ENCODE measurements around the gene POLR1D.

POLR1D gene

GRCh38 chr13:27644302-27644701 is 22.6 kb downstream of the POLR1D start:
- Histone ChIP-seq H3K36me3 (ENCODE audit: insufficient read depth, low read length) (peaks cover 36% of the 10 kb centered on the region), H3K79me2 (ENCODE audit: insufficient read depth, low read length) (peaks cover 40% of the 10 kb centered on the region), H3K9ac (ENCODE audit: low read length) (no peak overlapping the region)

GRCh38 chr13:27650312-27650711 is 28.6 kb downstream of the POLR1D start:
- H2AFZ ChIP-seq (ENCODE audit: low read length) = no peak overlapping the region
- H3K27ac ChIP-seq (ENCODE audit: low read depth, low read length, poor library complexity, severe bottlenecking) = no peak overlapping the region
- H3K79me2 ChIP-seq (ENCODE audit: insufficient read depth, low read length) = peaks cover 18% of the 10 kb centered on the region
- no peak overlapping the region for H3K4me3 ChIP-seq (ENCODE audit: low read depth, low read length, poor library complexity, severe bottlenecking)
- no peaks in the 10 kb centered on the region for H3K9me2 ChIP-seq (ENCODE audit: low read depth, low read length)
- no peaks in the 10 kb centered on the region for H3K4me1 ChIP-seq (ENCODE audit: insufficient read depth, low read length, severe bottlenecking)
- H4K20me1 ChIP-seq (ENCODE audit: insufficient read depth, low read length) = no peaks in the 10 kb centered on the region
- H3K27me3 ChIP-seq (ENCODE audit: insufficient read depth, low read length) = no peaks in the 10 kb centered on the region
- no peaks in the 10 kb centered on the region for H3F3A ChIP-seq (ENCODE audit: insufficient read depth, low read length)
- 0 out of 2 replicates have a peak, but pooled peaks cover 10% of the 10 kb centered on the region for H3K9me3 ChIP-seq (ENCODE audit: low read length)
- peaks cover 77% of the 10 kb centered on the region for H3K36me3 ChIP-seq (ENCODE audit: insufficient read depth, low read length)
- TF ChIP-seq EZH2 (IDR thresholded peaks at IDR 0.05; ENCODE audit: borderline replicate concordance, low read length) (no peak), CTCF (IDR thresholded peaks at IDR 0.05; ENCODE audit: low read length) (no peak)
- H3K4me2 ChIP-seq (ENCODE audit: low read length) = no peak overlapping the region
- H3K9ac ChIP-seq (ENCODE audit: low read length) = no peak overlapping the region

More at GRCh38 chr13:27644302-27644701, 22.6 kb downstream of the POLR1D start:
- no peak overlapping the region for H3K27ac ChIP-seq (ENCODE audit: low read depth, low read length, poor library complexity, severe bottlenecking)
- no peaks in the 10 kb centered on the region for H3F3A ChIP-seq (ENCODE audit: insufficient read depth, low read length)
- no peaks in the 10 kb centered on the region for H3K9me3 ChIP-seq (ENCODE audit: low read length)
- peaks cover 11% of the 10 kb centered on the region for H3K4me1 ChIP-seq (ENCODE audit: insufficient read depth, low read length, severe bottlenecking)
- no peaks in the 10 kb centered on the region for H3K27me3 ChIP-seq (ENCODE audit: insufficient read depth, low read length)
- no peak overlapping the region for H2AFZ ChIP-seq (ENCODE audit: low read length)
- no peaks in the 10 kb centered on the region for H3K9me2 ChIP-seq (ENCODE audit: low read depth, low read length)
- H4K20me1 ChIP-seq (ENCODE audit: insufficient read depth, low read length) = no peaks in the 10 kb centered on the region
- no peak overlapping the region for H3K4me2 ChIP-seq (ENCODE audit: low read length)
- TF ChIP-seq CTCF (IDR thresholded peaks at IDR 0.05; ENCODE audit: low read length) (no peak), EZH2 (IDR thresholded peaks at IDR 0.05; ENCODE audit: borderline replicate concordance, low read length) (no peak)
- H3K4me3 ChIP-seq (ENCODE audit: low read depth, low read length, poor library complexity, severe bottlenecking) = no peak overlapping the region

GRCh38 chr13:27654059-27654458 is 32.4 kb downstream of the POLR1D start:
- no peak overlapping the region for H3K27ac ChIP-seq (ENCODE audit: low read depth, low read length, poor library complexity, severe bottlenecking)
- no peaks in the 10 kb centered on the region for H4K20me1 ChIP-seq (ENCODE audit: insufficient read depth, low read length)
- H3K9ac ChIP-seq (ENCODE audit: low read length) = no peak overlapping the region
- no peak overlapping the region for H3K4me3 ChIP-seq (ENCODE audit: low read depth, low read length, poor library complexity, severe bottlenecking)
- TF ChIP-seq EZH2 (IDR thresholded peaks at IDR 0.05; ENCODE audit: borderline replicate concordance, low read length) (no peak), CTCF (IDR thresholded peaks at IDR 0.05; ENCODE audit: low read length) (no peak)
- peaks cover 9% of the 10 kb centered on the region; the same call in 1 of the 2 replicates for H3K79me2 ChIP-seq (ENCODE audit: insufficient read depth, low read length)
- no peak overlapping the region for H3K4me2 ChIP-seq (ENCODE audit: low read length)
- no peaks in the 10 kb centered on the region for H3K27me3 ChIP-seq (ENCODE audit: insufficient read depth, low read length)
- no peaks in the 10 kb centered on the region for H3K4me1 ChIP-seq (ENCODE audit: insufficient read depth, low read length, severe bottlenecking)
- H3K9me3 ChIP-seq (ENCODE audit: low read length) = 0 out of 2 replicates have a peak, but pooled peaks cover 10% of the 10 kb centered on the region
- H3K9me2 ChIP-seq (ENCODE audit: low read depth, low read length) = no peaks in the 10 kb centered on the region
- no peak overlapping the region for H2AFZ ChIP-seq (ENCODE audit: low read length)
- no peaks in the 10 kb centered on the region for H3F3A ChIP-seq (ENCODE audit: insufficient read depth, low read length)
- H3K36me3 ChIP-seq (ENCODE audit: insufficient read depth, low read length) = peaks cover 56% of the 10 kb centered on the region
